CD4-positive, alpha-beta T cell (primary cell): ENCODE results near the gene CSF1R. TPM values are rescaled to one million over a fixed set of nuclear protein-coding genes. Genes with fewer than 3 reads are reported as not detected.

Experiments
- ATAC-seq: fragments of 200-7000 bp; cut with Tn5 transposase; one replicate; pipeline ENCODE4 v1.10.0; 2022; ENCODE audit warnings: mild to moderate bottlenecking; ENCODE audit not compliant: poor library complexity
- CTCF ChIA-PET: fragments of 350-600 bp; sonication (Branson Sonifier 250); formaldehyde crosslinking; loops from one replicate; lab custom pipeline; 2021; ENCODE audit warnings: antibody characterized with exemption, inconsistent platforms; lab: Charles Lee
- POLR2A ChIA-PET: fragments of 350-600 bp; sonication (Branson Sonifier 250); formaldehyde crosslinking; loops from one replicate; lab custom pipeline; 2021; ENCODE audit warnings: antibody characterized with exemption, inconsistent platforms; lab: Charles Lee
- DNase-seq, 14 experiments: peaks; one replicate each; pipeline ENCODE4 v3.0.0-alpha.2; 2013 to 2020; ENCODE audit warnings: mixed read lengths in 2 of 14
- H3K27ac ChIP-seq, 2 donors: one replicate each; pipeline versions ENCODE4 v1.5.1 to v1.7.0; 2013; ENCODE audit warnings: low read length in 2 of 2, low read depth in 1 of 2, mild to moderate bottlenecking in 1 of 2
- H3K27me3 ChIP-seq, 2 experiments: 1 replicate in 1 of 2; 2 replicates in 1 of 2; pipeline versions ENCODE4 v1.6.1 to v1.7.0; 2013; ENCODE audit warnings: low read length in 2 of 2, control low read depth in 1 of 2, mild to moderate bottlenecking in 1 of 2, moderate library complexity in 1 of 2; ENCODE audit not compliant: insufficient read depth in 2 of 2, control insufficient read depth in 1 of 2
- H3K36me3 ChIP-seq: one replicate; pipeline ENCODE4 v1.6.1; 2013; ENCODE audit warnings: low read length, control low read depth; ENCODE audit not compliant: insufficient read depth
- H3K4me1 ChIP-seq: one replicate; pipeline ENCODE4 v1.6.1; 2013; ENCODE audit warnings: low read length, control low read depth; ENCODE audit not compliant: insufficient read depth
- H3K4me3 ChIP-seq: one replicate; pipeline ENCODE4 v1.5.1; 2013; ENCODE audit warnings: mild to moderate bottlenecking, low read length, moderate library complexity
- H3K9me3 ChIP-seq, 2 experiments: 1 replicate in 1 of 2; 2 replicates in 1 of 2; pipeline versions ENCODE4 v1.6.1 to v1.7.0; 2013; ENCODE audit warnings: low read length in 2 of 2, mild to moderate bottlenecking in 2 of 2, control low read depth in 1 of 2, moderate library complexity in 1 of 2; ENCODE audit not compliant: control insufficient read depth in 1 of 2, insufficient read depth in 1 of 2
- H3K27ac Mint-ChIP-seq: one replicate; pipeline ENCODE4 v1.8.0; 2020; ENCODE audit warnings: mixed read lengths
- H3K27me3 Mint-ChIP-seq: one replicate; pipeline ENCODE4 v1.8.0; 2021; ENCODE audit warnings: mixed read lengths
- H3K36me3 Mint-ChIP-seq: one replicate; pipeline ENCODE4 v1.8.0; 2021; ENCODE audit warnings: low read depth, mixed read lengths
- H3K4me1 Mint-ChIP-seq: one replicate; pipeline ENCODE4 v1.8.0; 2021; ENCODE audit warnings: low read depth, mixed read lengths
- H3K4me3 Mint-ChIP-seq: one replicate; pipeline ENCODE4 v1.8.0; 2020; ENCODE audit warnings: mild to moderate bottlenecking, mixed read lengths
- H3K9me3 Mint-ChIP-seq: one replicate; pipeline ENCODE4 v1.8.0; 2020; ENCODE audit warnings: mixed read lengths
- intact Hi-C, 2 experiments: fragments of 100-400 bp; cut with DNase I in 1 of 2; cut with micrococcal nuclease in 1 of 2; formaldehyde crosslinking; loops; one replicate each; pipeline versions ENCODE4 v1.15.1 to v1.9.0; 2023 to 2025; cut with DNase I, micrococcal nuclease
- total RNA-seq, 174 experiments: library from RNA in 2 of 174; stranded (reverse) in 2 of 174; gene quantifications; one replicate each; pipeline ENCODE4 v1.2.3 and lab custom pipeline; 2021 to 2026
- TF ChIP-seq, protein P1 (sequence below): fragments of 200-600 bp; IDR thresholded peaks from one replicate; pipeline ENCODE4 v1.8.0; 2022; ENCODE audit warnings: antibody characterized with exemption, mild to moderate bottlenecking

CSF1R gene
- total RNA-seq, 2 experiments from 2014 or later: 0.45 to 0.52 TPM

DNA sequence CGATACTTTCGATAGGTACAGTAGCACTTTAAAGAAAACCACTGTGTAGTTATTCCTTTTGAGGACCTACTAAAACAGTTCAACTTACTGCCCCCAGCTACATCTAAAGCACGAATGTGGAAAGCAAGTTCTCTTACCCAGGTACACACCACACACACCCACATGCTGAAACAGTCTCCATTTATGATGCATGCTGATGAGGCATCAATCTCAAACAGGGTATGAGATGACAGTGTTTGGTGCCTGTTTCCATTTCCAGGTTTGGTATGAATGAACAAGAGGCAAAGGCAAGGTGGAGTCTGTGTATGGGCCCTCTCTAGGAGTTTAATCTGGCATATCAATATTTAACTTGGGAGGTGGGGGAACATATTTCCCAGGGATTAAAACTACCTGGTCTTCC is 71.9 kb downstream of the CSF1R start:
- H3K27ac Mint-ChIP-seq: no peak overlapping the region
- CTCF ChIA-PET: no interaction called here
- H3K4me1 ChIP-seq: no peaks in the 10 kb centered on the region

GRCh38 chr5:150013931-150014330 is 72.4 kb downstream of the CSF1R start:
- Mint-ChIP-seq H3K36me3 (peaks cover 100% of the 10 kb centered on the region), H3K9me3 (no peaks in the 10 kb centered on the region), H3K27me3 (no peaks in the 10 kb centered on the region), H3K4me3 (no peak overlapping the region), H3K27ac (no peak overlapping the region), H3K4me1 (peaks cover under 1% of the 10 kb centered on the region)
- POLR2A ChIA-PET: no interaction called here
- CTCF ChIA-PET: no interaction called here
- Histone ChIP-seq H3K4me3 (no peak overlapping the region), H3K36me3 (peaks cover 92% of the 10 kb centered on the region), H3K4me1 (no peaks in the 10 kb centered on the region), H3K9me3 (no peaks in the 10 kb centered on the region), H3K27ac (no peak overlapping the region), H3K27me3 (no peaks in the 10 kb centered on the region)
- DNase-seq: no peak
- ATAC-seq: no peak
- TF ChIP-seq, protein P1, sequence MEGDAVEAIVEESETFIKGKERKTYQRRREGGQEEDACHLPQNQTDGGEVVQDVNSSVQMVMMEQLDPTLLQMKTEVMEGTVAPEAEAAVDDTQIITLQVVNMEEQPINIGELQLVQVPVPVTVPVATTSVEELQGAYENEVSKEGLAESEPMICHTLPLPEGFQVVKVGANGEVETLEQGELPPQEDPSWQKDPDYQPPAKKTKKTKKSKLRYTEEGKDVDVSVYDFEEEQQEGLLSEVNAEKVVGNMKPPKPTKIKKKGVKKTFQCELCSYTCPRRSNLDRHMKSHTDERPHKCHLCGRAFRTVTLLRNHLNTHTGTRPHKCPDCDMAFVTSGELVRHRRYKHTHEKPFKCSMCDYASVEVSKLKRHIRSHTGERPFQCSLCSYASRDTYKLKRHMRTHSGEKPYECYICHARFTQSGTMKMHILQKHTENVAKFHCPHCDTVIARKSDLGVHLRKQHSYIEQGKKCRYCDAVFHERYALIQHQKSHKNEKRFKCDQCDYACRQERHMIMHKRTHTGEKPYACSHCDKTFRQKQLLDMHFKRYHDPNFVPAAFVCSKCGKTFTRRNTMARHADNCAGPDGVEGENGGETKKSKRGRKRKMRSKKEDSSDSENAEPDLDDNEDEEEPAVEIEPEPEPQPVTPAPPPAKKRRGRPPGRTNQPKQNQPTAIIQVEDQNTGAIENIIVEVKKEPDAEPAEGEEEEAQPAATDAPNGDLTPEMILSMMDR: no peak
- intact Hi-C loops: no loop called here

More for the DNA sequence above, 71.9 kb downstream of the CSF1R start:
- Histone ChIP-seq H3K9me3 (no peaks in the 10 kb centered on the region), H3K4me3 (no peak overlapping the region), H3K27ac (no peak overlapping the region), H3K27me3 (no peaks in the 10 kb centered on the region), H3K36me3 (peaks cover 94% of the 10 kb centered on the region)
- POLR2A ChIA-PET: no interaction called here
- intact Hi-C loops: no loop called here
- H3K36me3 Mint-ChIP-seq: peaks cover 100% of the 10 kb centered on the region
- ATAC-seq (no peak), DNase-seq (no peak)
- no peaks in the 10 kb centered on the region for H3K4me1 Mint-ChIP-seq
- no peaks in the 10 kb centered on the region for H3K27me3 Mint-ChIP-seq
- H3K4me3 Mint-ChIP-seq: no peak overlapping the region
- H3K9me3 Mint-ChIP-seq: no peaks in the 10 kb centered on the region
- TF ChIP-seq, protein P1: no peak

GRCh38 chr5:150009671-150010387 is 76.5 kb downstream of the CSF1R start:
- ChIA-PET POLR2A (no interaction called here), CTCF (interaction anchor here (0.5 kb wide), 1 partner anchor 83 kb away, joined by 3 read pairs; no protein-coding TSS in a partner anchor)
- H3K9me3 Mint-ChIP-seq: no peaks in the 10 kb centered on the region
- H3K36me3 Mint-ChIP-seq: peaks cover 98% of the 10 kb centered on the region
- H3K9me3 ChIP-seq: no peaks in the 10 kb centered on the region
- intact Hi-C loops: no loop called here
- peaks cover 23% of the 10 kb centered on the region for H3K4me1 Mint-ChIP-seq
- ATAC-seq: no peak
- H3K4me3 ChIP-seq: no peak overlapping the region
- H3K4me3 Mint-ChIP-seq: no peak overlapping the region
- H3K36me3 ChIP-seq: peaks cover 90% of the 10 kb centered on the region
- no peaks in the 10 kb centered on the region for H3K27me3 Mint-ChIP-seq
- TF ChIP-seq, protein P1: no peak
- H3K4me1 ChIP-seq: no peaks in the 10 kb centered on the region
- H3K27ac Mint-ChIP-seq: no peak overlapping the region
- H3K27me3 ChIP-seq: no peaks in the 10 kb centered on the region
- DNase-seq: no peak
- no peak overlapping the region for H3K27ac ChIP-seq
